PC-9 (cell line): ENCODE measurements around the gene ATP2C1.

Experiments used
- EZH2 ChIP-seq: fragments of 200-600 bp; sonication (generic); IDR thresholded peaks from 2 replicates; pipeline ENCODE4 v1.8.0; 2017; ENCODE audit warnings: antibody characterized with exemption, low read depth
- TF ChIP-seq, protein P1 (sequence below): fragments of 200-600 bp; sonication (generic); conservative IDR thresholded peaks from 2 replicates; pipeline ENCODE4 v1.6.1; 2017; ENCODE audit warnings: mixed run types, antibody characterized with exemption, mild to moderate bottlenecking, moderate library complexity

- TF ChIP-seq, protein P1, sequence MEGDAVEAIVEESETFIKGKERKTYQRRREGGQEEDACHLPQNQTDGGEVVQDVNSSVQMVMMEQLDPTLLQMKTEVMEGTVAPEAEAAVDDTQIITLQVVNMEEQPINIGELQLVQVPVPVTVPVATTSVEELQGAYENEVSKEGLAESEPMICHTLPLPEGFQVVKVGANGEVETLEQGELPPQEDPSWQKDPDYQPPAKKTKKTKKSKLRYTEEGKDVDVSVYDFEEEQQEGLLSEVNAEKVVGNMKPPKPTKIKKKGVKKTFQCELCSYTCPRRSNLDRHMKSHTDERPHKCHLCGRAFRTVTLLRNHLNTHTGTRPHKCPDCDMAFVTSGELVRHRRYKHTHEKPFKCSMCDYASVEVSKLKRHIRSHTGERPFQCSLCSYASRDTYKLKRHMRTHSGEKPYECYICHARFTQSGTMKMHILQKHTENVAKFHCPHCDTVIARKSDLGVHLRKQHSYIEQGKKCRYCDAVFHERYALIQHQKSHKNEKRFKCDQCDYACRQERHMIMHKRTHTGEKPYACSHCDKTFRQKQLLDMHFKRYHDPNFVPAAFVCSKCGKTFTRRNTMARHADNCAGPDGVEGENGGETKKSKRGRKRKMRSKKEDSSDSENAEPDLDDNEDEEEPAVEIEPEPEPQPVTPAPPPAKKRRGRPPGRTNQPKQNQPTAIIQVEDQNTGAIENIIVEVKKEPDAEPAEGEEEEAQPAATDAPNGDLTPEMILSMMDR, result no peak
- TF ChIP-seq EZH2, result no peak
Observed at GRCh38 chr3:130925628-130926027, 31.7 kb downstream of the ATP2C1 start.
